ENCODE data around the gene ENDOV. TPM values are rescaled to one million over a fixed set of nuclear protein-coding genes. Genes with fewer than 3 reads are reported as not detected.

Gene ENDOV
- polyA plus RNA-seq, 2 of the 4 experiments (the other 2 are of a cell fraction), result 33.2 to 42.6 TPM

DNA sequence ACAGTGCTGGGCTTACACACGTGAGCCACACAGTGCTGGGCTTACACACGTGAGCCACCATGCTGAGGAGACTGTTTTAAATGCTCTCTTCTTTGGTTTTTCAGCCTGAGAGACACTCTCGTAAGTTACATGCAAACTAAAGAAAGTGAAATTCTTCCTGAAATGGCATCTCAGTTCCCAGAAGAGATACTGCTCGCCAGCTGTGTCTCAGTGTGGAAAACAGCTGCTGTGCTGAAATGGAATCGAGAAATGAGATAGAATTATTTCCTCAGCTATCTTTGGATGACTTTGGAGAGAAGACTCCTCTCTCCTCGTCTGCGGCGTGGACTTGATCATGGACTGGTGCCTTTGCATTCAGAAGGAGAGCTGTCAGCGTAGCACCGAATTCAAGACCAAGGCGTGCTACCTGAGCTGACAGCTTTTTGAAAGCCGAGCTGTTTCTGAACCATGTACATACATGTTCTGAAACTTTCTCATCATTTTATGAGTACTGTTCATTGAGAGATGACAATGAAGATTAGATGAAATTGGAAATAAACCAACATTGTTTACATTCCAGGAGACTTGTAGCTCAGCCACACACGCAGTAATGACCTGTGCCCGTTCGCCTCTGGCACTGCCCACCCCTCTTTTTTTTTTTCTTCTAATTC lies 21.6 kb upstream of the ENDOV start:
- Histone ChIP-seq H3K4me1 (no peaks in the 10 kb centered on the region), H3K9me3 (no peaks in the 10 kb centered on the region), H3K4me2 (no peak overlapping the region), H3K27ac (no peak overlapping the region), H3K4me3 (no peak overlapping the region)
- no peak for DNase-seq (ENCODE audit: low read depth in 1 of 2, low spot score in 1 of 2)
- 90% methylated on average over 15 of the region's 15 CpGs for WGBS (ENCODE audit: missing lambda C conversion rate)
- TF ChIP-seq, protein P1, sequence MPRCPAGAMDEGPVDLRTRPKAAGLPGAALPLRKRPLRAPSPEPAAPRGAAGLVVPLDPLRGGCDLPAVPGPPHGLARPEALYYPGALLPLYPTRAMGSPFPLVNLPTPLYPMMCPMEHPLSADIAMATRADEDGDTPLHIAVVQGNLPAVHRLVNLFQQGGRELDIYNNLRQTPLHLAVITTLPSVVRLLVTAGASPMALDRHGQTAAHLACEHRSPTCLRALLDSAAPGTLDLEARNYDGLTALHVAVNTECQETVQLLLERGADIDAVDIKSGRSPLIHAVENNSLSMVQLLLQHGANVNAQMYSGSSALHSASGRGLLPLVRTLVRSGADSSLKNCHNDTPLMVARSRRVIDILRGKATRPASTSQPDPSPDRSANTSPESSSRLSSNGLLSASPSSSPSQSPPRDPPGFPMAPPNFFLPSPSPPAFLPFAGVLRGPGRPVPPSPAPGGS (IDR thresholded peaks at IDR 0.05), result no peak
- TF ChIP-seq POLR2A (IDR thresholded peaks at IDR 0.05; ENCODE audit: low read length), result no peak
- TF ChIP-seq POLR2AphosphoS2 (conservative IDR thresholded peaks at IDR 0.05; ENCODE audit: low read length), result no peak
- TF ChIP-seq HOXB13 (CRISPR knock-in tag; IDR thresholded peaks at IDR 0.05; ENCODE audit: low read depth), result no peak
- POLR2A ChIA-PET, result interaction anchor here (1.3 kb wide), 1 partner anchor 9 kb away, joined by 3 read pairs; no protein-coding TSS in a partner anchor
- no peak for ATAC-seq
- CTCF ChIA-PET, result interaction anchor here (1.1 to 1.8 kb wide), 3 partner anchors 8 to 385 kb away, joined by 3 to 8 read pairs (median 3); partner anchors contain the start of gene GAA
- peak; percentile 39 for FAIRE-seq

DNA sequence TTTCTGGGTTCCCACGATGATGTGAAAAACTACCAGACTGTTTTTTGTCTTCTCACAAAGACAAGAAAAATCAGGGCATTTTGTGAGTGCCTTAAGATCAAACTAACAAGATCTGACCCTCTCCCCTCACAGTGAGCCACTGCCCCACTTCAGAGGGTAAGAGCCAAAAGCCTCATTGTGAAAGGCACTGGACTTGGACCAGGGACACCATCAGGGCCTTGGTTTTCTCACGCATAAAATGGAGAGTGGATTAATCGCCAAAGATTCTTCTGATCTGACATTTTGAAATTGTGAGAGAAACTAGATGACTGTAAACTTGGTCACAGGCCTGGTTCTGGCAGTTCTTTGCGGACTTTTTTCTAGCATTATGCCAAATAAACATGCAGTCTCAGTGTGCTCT lies 21.0 kb upstream of the ENDOV start:
- no peaks in the 10 kb centered on the region for H3K4me1 ChIP-seq
- no peak overlapping the region for H3K4me3 ChIP-seq
- 88% methylated on average over 4 of the region's 4 CpGs for WGBS (ENCODE audit: missing lambda C conversion rate)
- no peak for FAIRE-seq
- TF ChIP-seq RAD21 (conservative IDR thresholded peaks at IDR 0.05 in 1 of 2, IDR thresholded peaks at IDR 0.05 in 1 of 2) (no peak), HEYL (CRISPR knock-in tag; IDR thresholded peaks at IDR 0.05) (no peak), MAZ (IDR thresholded peaks at IDR 0.05; ENCODE audit: borderline replicate concordance, low read depth, low read length) (no peak), RARB (CRISPR knock-in tag; IDR thresholded peaks at IDR 0.05) (no peak), GATA3 (IDR thresholded peaks at IDR 0.05; ENCODE audit: borderline replicate concordance) (no peak), NPAS2 (CRISPR knock-in tag; IDR thresholded peaks at IDR 0.05; ENCODE audit: borderline replicate concordance) (no peak), SMC3 (IDR thresholded peaks at IDR 0.05) (no peak), ESRRA (IDR thresholded peaks at IDR 0.05; ENCODE audit: borderline replicate concordance, low read length) (no peak), MAFK (IDR thresholded peaks at IDR 0.05; ENCODE audit: partially characterized antibody) (no peak), HDAC2 (IDR thresholded peaks at IDR 0.05) (no peak), CHD4 (IDR thresholded peaks at IDR 0.05; ENCODE audit: borderline replicate concordance) (no peak), TFCP2L1 (CRISPR knock-in tag; IDR thresholded peaks at IDR 0.05) (no peak), EHMT2 (IDR thresholded peaks at IDR 0.05; ENCODE audit: low read depth) (no peak), CBX8 (IDR thresholded peaks at IDR 0.05) (no peak), ZC3H11A (IDR thresholded peaks at IDR 0.05) (no peak), JUNB (IDR thresholded peaks at IDR 0.05) (no peak)
- TF ChIP-seq, protein P2, sequence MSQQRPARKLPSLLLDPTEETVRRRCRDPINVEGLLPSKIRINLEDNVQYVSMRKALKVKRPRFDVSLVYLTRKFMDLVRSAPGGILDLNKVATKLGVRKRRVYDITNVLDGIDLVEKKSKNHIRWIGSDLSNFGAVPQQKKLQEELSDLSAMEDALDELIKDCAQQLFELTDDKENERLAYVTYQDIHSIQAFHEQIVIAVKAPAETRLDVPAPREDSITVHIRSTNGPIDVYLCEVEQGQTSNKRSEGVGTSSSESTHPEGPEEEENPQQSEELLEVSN (IDR thresholded peaks at IDR 0.05; ENCODE audit: borderline replicate concordance, low read depth), result no peak
- TF ChIP-seq, protein P3, sequence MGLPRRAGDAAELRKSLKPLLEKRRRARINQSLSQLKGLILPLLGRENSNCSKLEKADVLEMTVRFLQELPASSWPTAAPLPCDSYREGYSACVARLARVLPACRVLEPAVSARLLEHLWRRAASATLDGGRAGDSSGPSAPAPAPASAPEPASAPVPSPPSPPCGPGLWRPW (IDR thresholded peaks at IDR 0.05), result no peak
- POLR2A ChIA-PET, result no interaction called here
- CTCF ChIA-PET, result interaction anchor here (1.1 to 1.8 kb wide), 3 partner anchors 7 to 385 kb away, joined by 3 to 8 read pairs (median 3); no protein-coding TSS in a partner anchor
- no peak for ATAC-seq
- H3K27ac ChIP-seq, result no peak overlapping the region
- no peaks in the 10 kb centered on the region for H3K9me3 ChIP-seq
- no peak for DNase-seq (ENCODE audit: low read depth in 1 of 2, low spot score in 1 of 2)
- H3K4me2 ChIP-seq, result no peak overlapping the region

DNA sequence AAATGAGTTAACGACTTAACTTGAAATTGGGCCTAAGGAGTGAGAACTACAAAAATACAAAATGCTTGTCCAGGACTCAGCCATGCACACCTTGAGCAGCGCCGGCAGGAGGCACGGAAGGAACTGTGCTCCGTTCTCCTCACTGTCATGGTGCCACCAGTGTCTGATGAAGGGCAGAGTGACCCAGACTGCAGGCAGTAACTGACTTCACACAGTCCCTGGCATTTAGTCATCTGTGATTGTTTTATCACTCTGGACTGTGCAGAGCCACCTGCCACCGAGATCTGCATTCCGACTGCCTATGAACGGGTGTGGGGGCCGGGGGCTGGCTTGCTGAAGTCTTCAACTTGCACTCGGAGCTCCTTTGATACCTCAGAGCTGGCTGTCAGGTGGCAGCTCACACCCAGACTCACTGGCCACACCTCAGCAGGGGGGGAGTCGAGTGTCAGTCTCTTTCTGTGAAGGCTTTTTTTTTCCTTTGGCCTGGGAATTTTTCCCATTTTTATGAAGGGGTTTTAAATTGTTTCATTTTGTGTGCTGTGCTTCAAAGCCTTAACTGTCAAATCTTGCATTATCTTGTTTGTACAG lies 20.2 kb upstream of the ENDOV start:
- Histone ChIP-seq H3K4me3 (no peak overlapping the region), H3K27ac (no peak overlapping the region), H3K9me3 (no peaks in the 10 kb centered on the region), H3K4me2 (no peak overlapping the region), H3K4me1 (no peaks in the 10 kb centered on the region)
- CTCF ChIA-PET, result interaction anchor here (0.6 to 1.4 kb wide), 4 partner anchors 10 to 70 kb away, joined by 3 read pairs; no protein-coding TSS in a partner anchor
- ATAC-seq (peak in 1 of 2 experiments; percentile 15; a peak in 2 of 6 replicates), FAIRE-seq (no peak), DNase-seq (ENCODE audit: low read depth in 1 of 2, low spot score in 1 of 2) (no peak)
- WGBS (ENCODE audit: missing lambda C conversion rate), result 83% methylated on average over 11 of the region's 11 CpGs
- POLR2A ChIA-PET, result no interaction called here
- no peak for TF ChIP-seq HDAC2 (IDR thresholded peaks at IDR 0.05)
- TF ChIP-seq, protein P4, sequence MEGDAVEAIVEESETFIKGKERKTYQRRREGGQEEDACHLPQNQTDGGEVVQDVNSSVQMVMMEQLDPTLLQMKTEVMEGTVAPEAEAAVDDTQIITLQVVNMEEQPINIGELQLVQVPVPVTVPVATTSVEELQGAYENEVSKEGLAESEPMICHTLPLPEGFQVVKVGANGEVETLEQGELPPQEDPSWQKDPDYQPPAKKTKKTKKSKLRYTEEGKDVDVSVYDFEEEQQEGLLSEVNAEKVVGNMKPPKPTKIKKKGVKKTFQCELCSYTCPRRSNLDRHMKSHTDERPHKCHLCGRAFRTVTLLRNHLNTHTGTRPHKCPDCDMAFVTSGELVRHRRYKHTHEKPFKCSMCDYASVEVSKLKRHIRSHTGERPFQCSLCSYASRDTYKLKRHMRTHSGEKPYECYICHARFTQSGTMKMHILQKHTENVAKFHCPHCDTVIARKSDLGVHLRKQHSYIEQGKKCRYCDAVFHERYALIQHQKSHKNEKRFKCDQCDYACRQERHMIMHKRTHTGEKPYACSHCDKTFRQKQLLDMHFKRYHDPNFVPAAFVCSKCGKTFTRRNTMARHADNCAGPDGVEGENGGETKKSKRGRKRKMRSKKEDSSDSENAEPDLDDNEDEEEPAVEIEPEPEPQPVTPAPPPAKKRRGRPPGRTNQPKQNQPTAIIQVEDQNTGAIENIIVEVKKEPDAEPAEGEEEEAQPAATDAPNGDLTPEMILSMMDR (IDR thresholded peaks at IDR 0.05), result no peak
- no peak for TF ChIP-seq MYC (IDR thresholded peaks at IDR 0.05; ENCODE audit: borderline replicate concordance, low read length)
- TF ChIP-seq HOXB5 (CRISPR knock-in tag; IDR thresholded peaks at IDR 0.05), result no peak
- no peak for TF ChIP-seq EP300 (IDR thresholded peaks at IDR 0.05)
- TF ChIP-seq, protein P5, sequence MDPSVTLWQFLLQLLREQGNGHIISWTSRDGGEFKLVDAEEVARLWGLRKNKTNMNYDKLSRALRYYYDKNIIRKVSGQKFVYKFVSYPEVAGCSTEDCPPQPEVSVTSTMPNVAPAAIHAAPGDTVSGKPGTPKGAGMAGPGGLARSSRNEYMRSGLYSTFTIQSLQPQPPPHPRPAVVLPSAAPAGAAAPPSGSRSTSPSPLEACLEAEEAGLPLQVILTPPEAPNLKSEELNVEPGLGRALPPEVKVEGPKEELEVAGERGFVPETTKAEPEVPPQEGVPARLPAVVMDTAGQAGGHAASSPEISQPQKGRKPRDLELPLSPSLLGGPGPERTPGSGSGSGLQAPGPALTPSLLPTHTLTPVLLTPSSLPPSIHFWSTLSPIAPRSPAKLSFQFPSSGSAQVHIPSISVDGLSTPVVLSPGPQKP (IDR thresholded peaks at IDR 0.05; ENCODE audit: low read depth, low read length), result no peak
- TF ChIP-seq NR3C1 (IDR thresholded peaks at IDR 0.05), result no peak
- TF ChIP-seq ZC3H11A (IDR thresholded peaks at IDR 0.05), result no peak
- TF ChIP-seq CEBPB (IDR thresholded peaks at IDR 0.05), result no peak
- TF ChIP-seq, protein P6, sequence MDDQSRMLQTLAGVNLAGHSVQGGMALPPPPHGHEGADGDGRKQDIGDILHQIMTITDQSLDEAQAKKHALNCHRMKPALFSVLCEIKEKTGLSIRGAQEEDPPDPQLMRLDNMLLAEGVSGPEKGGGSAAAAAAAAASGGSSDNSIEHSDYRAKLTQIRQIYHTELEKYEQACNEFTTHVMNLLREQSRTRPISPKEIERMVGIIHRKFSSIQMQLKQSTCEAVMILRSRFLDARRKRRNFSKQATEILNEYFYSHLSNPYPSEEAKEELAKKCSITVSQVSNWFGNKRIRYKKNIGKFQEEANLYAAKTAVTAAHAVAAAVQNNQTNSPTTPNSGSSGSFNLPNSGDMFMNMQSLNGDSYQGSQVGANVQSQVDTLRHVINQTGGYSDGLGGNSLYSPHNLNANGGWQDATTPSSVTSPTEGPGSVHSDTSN (IDR thresholded peaks at IDR 0.05), result no peak
